NCI-H2029 (cell line): ENCODE results near the gene FOXP1.

Experiments used
- DNase-seq: peaks from one replicate; lab custom pipeline; 2025; lab: John Stamatoyannopoulos, UW

FOXP1 gene

GRCh38 chr3:71504250-71505036 lies 79.1 kb downstream of the FOXP1 start:
- DNase-seq, result no peak

- no peak for DNase-seq
Observed at GRCh38 chr3:71503525-71504249, 79.8 kb downstream of the FOXP1 start.

DNA sequence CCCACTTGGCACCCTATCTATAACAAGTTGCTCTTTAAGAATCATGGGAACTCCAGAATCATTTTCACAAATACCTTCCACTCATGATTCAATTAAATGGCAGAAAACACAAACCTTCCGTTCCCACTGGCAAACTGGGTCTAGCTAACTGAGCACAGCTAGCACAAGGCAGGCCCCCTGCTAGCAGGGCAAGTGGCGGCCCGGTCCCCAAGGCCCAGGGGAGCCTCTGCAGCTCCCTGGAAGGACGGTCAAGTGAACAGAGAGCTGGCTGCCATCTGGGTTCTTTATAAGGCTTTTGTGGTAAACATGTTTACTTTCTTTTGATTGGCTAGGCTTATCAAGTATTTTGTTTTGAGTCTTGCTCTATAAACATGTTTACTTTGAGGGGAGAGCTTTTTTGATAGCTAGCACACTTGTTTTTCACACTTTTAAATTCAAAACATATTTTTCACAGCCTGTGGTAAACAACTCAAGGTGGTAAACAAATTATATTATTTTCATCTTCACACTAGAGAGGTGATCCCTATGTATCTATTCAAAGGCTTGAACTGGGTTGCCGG lies 81.4 kb downstream of the FOXP1 start:
- no peak for DNase-seq

GRCh38 chr3:71500696-71501095 lies 82.8 kb downstream of the FOXP1 start:
- DNase-seq, result no peak

- DNase-seq, result no peak
Observed at GRCh38 chr3:71499227-71499876, 84.2 kb downstream of the FOXP1 start.

- no peak for DNase-seq
Observed at GRCh38 chr3:71498543-71498942, 85.0 kb downstream of the FOXP1 start.

- no peak for DNase-seq
Observed at GRCh38 chr3:71497971-71498444, 85.5 kb downstream of the FOXP1 start.

- no peak for DNase-seq
Observed at GRCh38 chr3:71497367-71497897, 86.1 kb downstream of the FOXP1 start.

DNA sequence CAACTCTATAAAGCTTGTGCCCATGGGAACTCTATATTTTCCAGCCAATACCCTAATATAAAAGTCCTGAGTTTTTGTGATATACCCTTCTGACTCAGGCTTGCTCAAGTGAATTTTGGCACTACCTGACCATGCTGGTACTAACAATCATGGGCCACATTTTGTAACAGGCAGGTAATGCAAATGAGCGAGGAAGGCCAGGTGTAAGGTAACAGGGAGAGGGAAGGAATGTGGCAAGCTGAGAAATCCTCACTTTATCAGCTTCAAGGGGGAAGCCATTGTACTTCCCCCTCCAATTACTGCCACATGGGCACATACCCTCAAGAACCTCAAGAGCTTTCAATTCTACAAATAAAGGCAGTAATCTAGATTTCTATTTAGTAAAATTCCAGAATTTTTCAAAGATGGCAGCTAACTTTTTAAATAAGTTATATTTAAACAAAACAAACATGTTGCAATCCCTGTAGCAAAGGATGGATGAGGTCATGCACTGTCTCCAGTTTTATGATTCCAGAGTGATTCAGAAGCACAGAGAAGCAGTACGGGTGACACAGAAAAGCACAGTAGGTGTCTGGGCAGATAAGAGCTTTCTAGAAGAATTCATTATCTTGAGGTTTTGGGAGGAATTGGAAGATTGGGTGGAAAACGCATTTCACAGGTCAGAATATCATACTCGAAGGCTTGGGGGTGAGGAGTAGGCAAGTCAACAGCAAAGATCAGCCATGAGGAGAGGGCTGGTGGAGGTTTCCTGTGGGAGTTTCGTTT lies 87.6 kb downstream of the FOXP1 start:
- no peak for DNase-seq

DNA sequence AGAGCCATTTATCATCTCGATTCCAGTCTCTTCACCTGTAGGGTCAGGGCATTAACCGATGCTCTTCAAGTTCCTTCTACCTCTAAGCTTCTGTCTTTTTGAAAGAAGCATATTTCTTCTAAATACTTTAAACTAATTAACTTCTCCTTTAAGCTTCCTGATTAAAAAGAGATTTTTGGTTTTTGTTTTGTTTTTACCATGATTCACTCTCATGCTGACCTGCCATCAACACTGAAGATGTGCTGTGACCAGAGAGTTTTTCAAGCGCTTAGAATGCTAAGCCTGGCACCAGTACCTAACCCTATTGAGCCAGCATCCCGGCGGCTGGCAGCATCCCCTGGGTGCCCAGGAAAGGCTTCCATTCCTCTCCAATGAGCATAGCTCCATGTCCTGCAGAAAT lies 89.3 kb downstream of the FOXP1 start:
- no peak for DNase-seq

GRCh38 chr3:71492974-71493771 lies 90.4 kb downstream of the FOXP1 start:
- no peak for DNase-seq

DNA sequence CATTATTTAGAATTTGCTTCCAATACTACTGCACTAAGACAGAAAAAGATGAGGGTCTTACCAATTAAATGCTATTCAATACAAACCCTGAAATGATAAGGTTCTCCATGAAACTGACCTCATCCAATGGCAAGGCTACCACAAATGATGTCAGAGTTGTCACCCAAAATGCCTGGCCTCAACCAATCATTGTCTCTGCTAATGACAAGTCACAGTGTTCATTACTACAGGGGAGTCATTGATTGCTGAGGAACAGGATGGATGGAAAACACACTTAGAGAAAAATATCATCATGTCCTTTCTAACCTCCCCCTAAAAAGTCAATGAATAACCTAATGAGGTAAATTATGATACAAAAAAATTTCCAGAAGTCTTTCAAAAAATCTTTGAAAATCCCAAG lies 91.0 kb downstream of the FOXP1 start:
- DNase-seq, result no peak

- DNase-seq, result no peak
Observed at GRCh38 chr3:71491154-71491752, 92.3 kb downstream of the FOXP1 start.

DNA sequence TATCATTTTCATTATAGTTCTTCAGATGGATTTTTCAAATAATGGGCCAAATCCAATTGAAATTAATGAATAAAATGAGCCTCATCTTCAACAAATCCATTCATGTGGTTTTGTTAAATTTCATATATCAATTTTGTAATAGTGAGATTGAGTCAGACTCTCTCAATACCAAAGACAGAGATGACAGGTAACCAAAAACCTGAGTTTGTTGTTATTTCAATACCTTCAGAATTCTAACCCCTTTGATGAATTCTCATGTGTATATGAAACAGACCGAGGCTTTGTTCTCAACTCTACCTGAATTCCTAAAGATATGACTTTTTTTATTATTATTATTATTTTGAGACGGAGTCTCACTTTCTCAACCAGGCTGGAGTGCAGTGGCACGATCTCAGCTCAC lies 92.8 kb downstream of the FOXP1 start:
- no peak for DNase-seq

DNA sequence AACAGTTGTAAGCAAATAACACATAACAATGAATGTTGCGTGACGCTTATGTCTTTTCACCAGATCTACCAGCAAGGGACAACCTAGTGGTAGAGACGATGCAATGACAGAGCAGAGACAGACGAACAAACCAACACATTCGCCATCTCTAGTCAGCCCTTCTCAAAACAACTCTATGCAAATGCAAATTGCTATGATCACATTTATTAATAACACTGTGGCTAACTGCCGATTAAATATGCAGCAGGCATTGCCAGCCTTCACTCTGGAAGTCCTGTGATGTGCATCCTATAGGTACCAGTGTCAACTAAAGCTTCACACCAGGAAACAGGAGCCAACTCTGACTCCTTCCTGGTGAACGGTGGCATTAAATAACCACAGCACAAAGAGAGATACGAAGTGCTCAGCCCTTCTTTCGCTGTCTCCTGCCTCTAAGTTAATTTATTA lies 94.2 kb downstream of the FOXP1 start:
- no peak for DNase-seq

- no peak for DNase-seq
Observed at GRCh38 chr3:71488882-71489281, 94.6 kb downstream of the FOXP1 start.

DNA sequence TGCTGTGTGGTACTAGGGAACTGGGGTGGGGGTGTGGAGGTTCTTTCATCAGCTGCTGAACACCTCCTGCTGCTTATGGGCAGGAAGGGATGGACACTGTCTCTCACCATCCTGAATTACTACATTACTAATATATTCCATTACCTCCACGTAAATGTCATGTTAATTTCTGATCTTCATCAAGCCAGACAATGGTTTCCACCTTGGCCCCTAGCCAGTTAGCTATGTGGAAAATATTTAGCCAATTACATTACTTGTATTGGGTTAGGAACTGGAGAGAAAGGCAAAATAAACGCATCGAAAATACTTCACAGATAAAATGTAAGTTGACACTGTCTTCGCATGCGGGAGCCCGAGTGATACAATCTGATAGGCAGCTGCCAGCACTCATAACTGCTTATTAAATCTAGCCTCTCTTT lies 95.1 kb downstream of the FOXP1 start:
- DNase-seq, result no peak

GRCh38 chr3:71487418-71487817 lies 96.1 kb downstream of the FOXP1 start:
- DNase-seq, result no peak

DNA sequence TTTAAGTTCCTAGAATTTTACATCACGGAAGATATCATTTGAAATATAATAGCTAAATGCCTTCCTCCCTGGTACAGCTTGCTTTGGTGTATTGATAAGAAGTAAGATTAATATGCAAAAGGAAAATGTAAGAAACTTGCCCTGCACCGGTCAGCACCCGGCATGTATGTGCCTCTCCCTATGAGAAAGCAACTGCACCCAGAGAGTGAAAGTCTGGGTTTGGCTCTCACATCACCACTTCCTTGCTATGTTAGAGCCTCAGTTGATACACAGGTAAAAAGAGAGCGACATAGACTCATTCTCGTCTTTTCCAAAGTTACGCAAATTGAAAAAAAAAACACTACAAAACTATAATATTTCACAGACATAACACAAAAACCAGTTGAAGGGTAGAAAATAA lies 96.7 kb downstream of the FOXP1 start:
- DNase-seq, result no peak

GRCh38 chr3:71485896-71486295 lies 97.6 kb downstream of the FOXP1 start:
- no peak for DNase-seq
